ENCODE measurements around the gene RPL41.

DNA sequence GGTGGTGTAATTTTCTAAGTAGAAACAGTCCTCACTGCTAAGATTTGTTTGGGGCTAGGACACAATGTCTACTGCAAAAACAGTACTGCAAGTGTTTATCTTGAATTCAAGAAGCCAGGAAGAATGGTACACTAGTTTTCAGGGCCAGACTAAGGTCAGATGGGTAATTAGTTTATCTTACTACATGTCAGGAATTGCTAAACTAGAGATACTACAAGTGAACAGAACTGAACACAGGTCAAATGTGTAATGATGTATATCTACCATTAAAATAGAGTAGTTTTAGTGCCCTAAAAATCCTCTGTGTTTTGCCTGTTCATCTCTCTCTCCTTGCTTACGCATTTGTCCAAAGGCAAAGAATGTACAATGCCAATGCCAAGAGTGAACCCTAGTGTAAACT lies 2.3 kb upstream of the RPL41 start:
- TF ChIP-seq POLR2A (IDR thresholded peaks at IDR 0.05) (no peak), POLR2AphosphoS5 (IDR thresholded peaks at IDR 0.05) (no peak)
